SH-SY5Y (cell line): ENCODE data around the gene SYNDIG1.

Experiments
- GATA2 ChIP-seq: IDR thresholded peaks from 2 replicates; pipeline ENCODE4 v1.6.1; 2011; ENCODE audit warnings: mild to moderate bottlenecking, low read depth, low read length
- GATA3 ChIP-seq: IDR thresholded peaks from 2 replicates; pipeline ENCODE4 v1.6.1; 2011; ENCODE audit warnings: low read depth, mild to moderate bottlenecking, low read length, moderate library complexity

The SYNDIG1 gene

GRCh38 chr20:24531202-24531601 is 61.8 kb downstream of the SYNDIG1 start:
- no peak for TF ChIP-seq GATA3
- TF ChIP-seq GATA2, result no peak

- no peak for TF ChIP-seq GATA3
- TF ChIP-seq GATA2, result no peak
These were observed 62.4 kb downstream of the SYNDIG1 start for GRCh38 chr20:24531631-24532419.

GRCh38 chr20:24533449-24533848 is 64.0 kb downstream of the SYNDIG1 start:
- TF ChIP-seq GATA2, result no peak
- no peak for TF ChIP-seq GATA3

- TF ChIP-seq GATA2 (no peak), GATA3 (no peak)
These were observed 64.9 kb downstream of the SYNDIG1 start for GRCh38 chr20:24534282-24534681.

GRCh38 chr20:24535941-24536730 is 66.7 kb downstream of the SYNDIG1 start:
- TF ChIP-seq GATA2 (no peak), GATA3 (no peak)

- no peak for TF ChIP-seq GATA2
- no peak for TF ChIP-seq GATA3
These were observed 67.8 kb downstream of the SYNDIG1 start for GRCh38 chr20:24537210-24537609.

- TF ChIP-seq GATA2, result no peak
- TF ChIP-seq GATA3, result no peak
These were observed 73.3 kb downstream of the SYNDIG1 start for GRCh38 chr20:24542721-24543120.

- TF ChIP-seq GATA3, result no peak
- TF ChIP-seq GATA2, result no peak
These were observed 73.7 kb downstream of the SYNDIG1 start for GRCh38 chr20:24543168-24543567.

- TF ChIP-seq GATA3 (no peak), GATA2 (no peak)
These were observed 74.3 kb downstream of the SYNDIG1 start for GRCh38 chr20:24543741-24544140.

- no peak for TF ChIP-seq GATA3
- TF ChIP-seq GATA2, result no peak
These were observed 74.9 kb downstream of the SYNDIG1 start for GRCh38 chr20:24544371-24544770.

GRCh38 chr20:24545168-24545567 is 75.7 kb downstream of the SYNDIG1 start:
- TF ChIP-seq GATA2 (no peak), GATA3 (no peak)

- no peak for TF ChIP-seq GATA2
- no peak for TF ChIP-seq GATA3
These were observed 76.9 kb downstream of the SYNDIG1 start for GRCh38 chr20:24546232-24546892.

GRCh38 chr20:24547967-24548366 is 78.5 kb downstream of the SYNDIG1 start:
- no peak for TF ChIP-seq GATA3
- TF ChIP-seq GATA2, result no peak

- TF ChIP-seq GATA3, result no peak
- TF ChIP-seq GATA2, result no peak
These were observed 89.8 kb downstream of the SYNDIG1 start for GRCh38 chr20:24559114-24559732.
